ENCODE data around the gene MAPK4.

The MAPK4 gene

GRCh38 chr18:50726960-50727589 lies 167.2 kb downstream of the MAPK4 start:
- no peak for DNase-seq

GRCh38 chr18:50727721-50728471 lies 168.0 kb downstream of the MAPK4 start:
- no peak for DNase-seq

GRCh38 chr18:50729376-50729775 lies 169.5 kb downstream of the MAPK4 start:
- no peak for DNase-seq

GRCh38 chr18:50729986-50730385 lies 170.1 kb downstream of the MAPK4 start:
- no peak for DNase-seq

- DNase-seq, result no peak
Observed at GRCh38 chr18:50734342-50734741, 174.5 kb downstream of the MAPK4 start.

- DNase-seq, result no peak
Observed at GRCh38 chr18:50734886-50735285, 175.0 kb downstream of the MAPK4 start.

GRCh38 chr18:50737127-50737526 lies 177.2 kb downstream of the MAPK4 start:
- DNase-seq, result no peak

- DNase-seq, result no peak
Observed at GRCh38 chr18:50738098-50738757, 178.3 kb downstream of the MAPK4 start.

- no peak for DNase-seq
Observed at GRCh38 chr18:50742952-50743351, 183.1 kb downstream of the MAPK4 start.

GRCh38 chr18:50744253-50744652 lies 184.4 kb downstream of the MAPK4 start:
- no peak for DNase-seq

GRCh38 chr18:50745945-50746344 lies 186.1 kb downstream of the MAPK4 start:
- DNase-seq, result no peak

- DNase-seq, result no peak
Observed at GRCh38 chr18:50747849-50748242, 188.0 kb downstream of the MAPK4 start.

- DNase-seq, result no peak
Observed at GRCh38 chr18:50748243-50749229, 188.6 kb downstream of the MAPK4 start.

GRCh38 chr18:50749421-50749820 lies 189.5 kb downstream of the MAPK4 start:
- DNase-seq, result no peak

- no peak for DNase-seq
Observed at GRCh38 chr18:50749945-50750344, 190.1 kb downstream of the MAPK4 start.

GRCh38 chr18:50750546-50750945 lies 190.7 kb downstream of the MAPK4 start:
- DNase-seq, result no peak

GRCh38 chr18:50751490-50751889 lies 191.6 kb downstream of the MAPK4 start:
- DNase-seq, result no peak

GRCh38 chr18:50751947-50752346 lies 192.1 kb downstream of the MAPK4 start:
- DNase-seq, result no peak

GRCh38 chr18:50753311-50753710 lies 193.4 kb downstream of the MAPK4 start:
- DNase-seq, result no peak

- no peak for DNase-seq
Observed at GRCh38 chr18:50754297-50754696, 194.4 kb downstream of the MAPK4 start.

- no peak for DNase-seq
Observed at GRCh38 chr18:50757358-50757757, 197.5 kb downstream of the MAPK4 start.

GRCh38 chr18:50769463-50769862 lies 209.6 kb downstream of the MAPK4 start:
- DNase-seq, result no peak

- no peak for DNase-seq
Observed at GRCh38 chr18:50775207-50775606, 215.3 kb downstream of the MAPK4 start.

Data from stimulated activated CD4-positive, alpha-beta T cell treated with anti-CD3 and anti-CD28 coated beads, Interleukin-12 subunit alpha, Interleukin-12 subunit beta, amount 100 ng/mL, for 4 hours (primary cell).